Measurements from ENCODE around the gene EIF4G3.

DNA sequence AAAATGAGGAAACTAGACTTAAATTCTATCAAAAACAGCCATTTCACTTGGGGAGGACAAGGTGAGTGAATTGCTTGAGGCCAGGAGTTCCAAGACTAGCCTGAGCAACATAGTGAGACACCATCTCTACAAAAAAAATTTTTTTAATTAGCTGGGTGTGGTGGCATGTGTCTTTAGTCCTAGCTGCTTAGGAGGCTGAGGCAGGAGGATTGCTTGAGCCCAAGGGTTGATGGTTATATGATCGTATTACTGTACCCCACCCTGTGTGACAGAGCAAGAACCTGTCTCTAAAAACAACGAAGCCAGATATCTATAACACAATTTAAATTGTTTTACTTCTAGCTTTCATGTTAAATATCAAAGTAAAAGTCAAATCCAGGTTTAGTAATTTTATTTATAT is 263.5 kb downstream of the EIF4G3 start:
- TF ChIP-seq, protein P1, sequence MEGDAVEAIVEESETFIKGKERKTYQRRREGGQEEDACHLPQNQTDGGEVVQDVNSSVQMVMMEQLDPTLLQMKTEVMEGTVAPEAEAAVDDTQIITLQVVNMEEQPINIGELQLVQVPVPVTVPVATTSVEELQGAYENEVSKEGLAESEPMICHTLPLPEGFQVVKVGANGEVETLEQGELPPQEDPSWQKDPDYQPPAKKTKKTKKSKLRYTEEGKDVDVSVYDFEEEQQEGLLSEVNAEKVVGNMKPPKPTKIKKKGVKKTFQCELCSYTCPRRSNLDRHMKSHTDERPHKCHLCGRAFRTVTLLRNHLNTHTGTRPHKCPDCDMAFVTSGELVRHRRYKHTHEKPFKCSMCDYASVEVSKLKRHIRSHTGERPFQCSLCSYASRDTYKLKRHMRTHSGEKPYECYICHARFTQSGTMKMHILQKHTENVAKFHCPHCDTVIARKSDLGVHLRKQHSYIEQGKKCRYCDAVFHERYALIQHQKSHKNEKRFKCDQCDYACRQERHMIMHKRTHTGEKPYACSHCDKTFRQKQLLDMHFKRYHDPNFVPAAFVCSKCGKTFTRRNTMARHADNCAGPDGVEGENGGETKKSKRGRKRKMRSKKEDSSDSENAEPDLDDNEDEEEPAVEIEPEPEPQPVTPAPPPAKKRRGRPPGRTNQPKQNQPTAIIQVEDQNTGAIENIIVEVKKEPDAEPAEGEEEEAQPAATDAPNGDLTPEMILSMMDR (IDR thresholded peaks at IDR 0.05; ENCODE audit: low read length), result no peak
- no peak for TF ChIP-seq EZH2phosphoT487 (IDR thresholded peaks at IDR 0.05; ENCODE audit: low read length)
- no peak for TF ChIP-seq EZH2 (optimal IDR thresholded peaks at IDR 0.05; ENCODE audit: low read depth, low read length)
